Fibroblast of upper back skin (primary cell): ENCODE data around the gene ENPP1.

Experiments used
- DNase-seq: peaks from one replicate; pipeline ENCODE4 v3.0.0-alpha.2; 2013

Gene ENPP1

DNA sequence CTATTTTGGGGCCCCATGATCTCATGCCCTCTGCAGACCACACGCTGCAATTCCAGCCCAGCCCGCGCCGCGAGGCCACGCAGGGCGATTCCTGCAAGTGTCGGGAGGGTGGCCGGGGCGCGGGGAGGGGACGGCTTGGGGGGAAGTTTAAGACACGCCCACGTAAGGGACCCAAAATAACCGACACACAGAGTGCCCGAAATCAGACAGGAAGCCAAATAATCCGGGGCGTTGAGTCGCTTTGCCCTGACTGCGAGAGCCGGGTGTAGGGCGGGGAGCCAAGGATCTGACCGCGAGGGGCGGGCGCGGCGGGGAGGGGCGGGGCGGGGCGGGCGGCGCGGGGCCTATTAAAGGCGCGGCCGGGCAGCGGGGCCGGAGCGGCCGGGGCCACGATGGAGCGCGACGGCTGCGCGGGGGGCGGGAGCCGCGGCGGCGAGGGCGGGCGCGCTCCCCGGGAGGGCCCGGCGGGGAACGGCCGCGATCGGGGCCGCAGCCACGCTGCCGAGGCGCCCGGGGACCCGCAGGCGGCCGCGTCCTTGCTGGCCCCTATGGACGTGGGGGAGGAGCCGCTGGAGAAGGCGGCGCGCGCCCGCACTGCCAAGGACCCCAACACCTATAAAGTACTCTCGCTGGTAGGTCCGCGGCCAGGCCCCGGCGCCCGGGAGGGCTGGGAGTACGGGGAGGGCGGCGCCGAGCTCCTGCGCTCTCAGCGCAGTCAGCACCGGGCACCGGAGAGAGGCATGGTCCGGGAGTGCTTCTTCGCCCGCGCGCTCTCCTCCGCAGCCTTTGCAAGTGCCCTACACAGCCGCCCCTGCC lies at the start of gene ENPP1:
ENPP1 (plus strand) TSS at position 377 of the 816 bp plus-strand sequence; CDS start at position 393, 16 bp downstream.
- DNase-seq: peak; percentile 66

GRCh38 chr6:131758920-131759319 lies 48.9 kb upstream of the ENPP1 start:
- peak; percentile 24 for DNase-seq

- peak; percentile 83 for DNase-seq
Observed at GRCh38 chr6:131761060-131761761, 46.6 kb upstream of the ENPP1 start.

DNA sequence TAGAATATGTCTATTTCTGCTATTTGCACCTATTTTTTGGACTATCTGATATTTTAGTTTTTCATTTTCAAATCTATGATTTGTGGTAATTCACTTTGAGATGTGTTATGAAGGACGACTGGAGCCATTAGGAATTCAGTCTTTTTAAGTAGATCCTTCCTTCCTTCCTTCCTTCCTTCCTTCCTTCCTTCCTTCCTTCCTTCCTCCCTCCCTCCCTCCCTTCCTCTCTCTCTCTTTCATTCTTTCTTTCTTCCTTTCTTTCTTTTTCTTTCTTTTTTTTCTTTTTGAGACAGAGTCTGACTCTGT lies 46.1 kb upstream of the ENPP1 start:
- no peak for DNase-seq

GRCh38 chr6:131762984-131763383 lies 44.8 kb upstream of the ENPP1 start:
- DNase-seq: peak; percentile 56

GRCh38 chr6:131763749-131764148 lies 44.1 kb upstream of the ENPP1 start:
- DNase-seq: no peak

GRCh38 chr6:131764350-131764749 lies 43.5 kb upstream of the ENPP1 start:
- peak; percentile 38 for DNase-seq

- DNase-seq: peak; percentile 88
Observed at GRCh38 chr6:131765081-131765803, 42.6 kb upstream of the ENPP1 start.

DNA sequence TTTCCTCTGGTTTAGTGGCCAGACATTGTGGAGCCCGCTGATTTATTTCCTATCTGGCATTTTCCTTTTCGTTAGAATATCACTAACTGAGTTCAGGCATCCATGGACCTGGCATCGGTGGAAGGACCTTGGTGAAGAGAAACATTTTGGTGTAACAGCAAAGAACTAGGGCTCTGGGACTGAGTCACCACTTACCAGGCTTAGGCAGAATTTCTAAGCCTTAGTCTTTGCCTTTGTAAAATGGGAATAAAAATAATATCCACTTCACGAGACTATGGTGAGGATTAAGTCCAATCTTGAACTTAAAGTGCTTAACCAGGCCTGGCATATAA lies 42.0 kb upstream of the ENPP1 start:
- DNase-seq: no peak

- no peak for DNase-seq
Observed at GRCh38 chr6:131766631-131767030, 41.2 kb upstream of the ENPP1 start.

DNA sequence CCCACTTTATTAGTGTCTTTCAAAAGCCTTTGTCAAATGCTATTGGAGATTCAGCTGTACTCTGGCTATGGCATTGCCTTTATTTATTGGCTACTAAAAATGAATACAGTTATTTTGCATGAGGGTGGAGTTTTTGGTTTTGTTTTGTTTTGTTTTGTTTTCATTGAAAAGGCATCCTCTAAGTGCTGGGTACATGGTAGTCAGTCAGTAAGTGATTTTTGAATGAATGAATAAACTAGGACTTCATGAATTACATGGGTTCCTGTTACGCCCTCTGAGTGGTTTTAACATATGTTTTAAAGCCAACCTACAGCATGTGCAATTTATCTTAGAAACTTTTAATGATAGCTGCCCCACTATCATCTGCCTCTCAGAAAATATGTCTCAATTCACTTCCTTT lies 38.9 kb upstream of the ENPP1 start:
- DNase-seq: no peak

DNA sequence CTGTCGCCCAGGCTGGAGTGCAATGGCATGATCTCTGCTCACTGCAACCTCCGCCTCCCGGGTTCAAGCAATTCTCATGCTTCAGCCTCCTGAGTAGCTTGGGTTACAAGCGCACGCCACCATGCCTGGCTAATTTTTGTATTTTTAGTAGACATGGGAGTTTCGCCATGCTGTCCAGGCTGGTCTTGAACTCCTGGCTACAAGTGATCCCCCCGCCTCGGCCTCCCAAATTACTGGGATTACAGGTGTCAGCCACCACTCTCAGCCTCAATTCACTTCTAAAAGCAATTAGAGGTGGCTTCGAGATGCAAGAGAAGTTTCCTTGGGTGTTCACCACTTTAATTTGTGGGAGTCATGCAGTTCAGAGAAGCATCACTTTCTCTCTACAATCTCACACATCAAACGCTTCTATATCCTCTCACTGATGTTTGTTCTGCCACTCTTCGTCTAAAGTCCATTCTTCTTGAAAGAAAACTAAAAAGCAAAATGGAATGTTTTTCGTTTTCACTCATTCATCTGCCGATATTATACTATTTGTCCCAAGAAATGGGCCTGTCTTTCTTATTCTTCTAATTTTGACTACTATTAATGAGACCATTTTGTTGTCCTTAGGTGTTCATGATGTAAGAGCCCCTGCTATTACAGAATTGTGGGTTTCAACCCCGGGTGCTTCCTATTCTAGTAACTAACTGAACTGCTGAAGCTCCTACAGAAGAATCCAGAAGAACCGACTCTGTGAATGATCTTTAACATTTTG lies 38.3 kb upstream of the ENPP1 start:
- no peak for DNase-seq

DNA sequence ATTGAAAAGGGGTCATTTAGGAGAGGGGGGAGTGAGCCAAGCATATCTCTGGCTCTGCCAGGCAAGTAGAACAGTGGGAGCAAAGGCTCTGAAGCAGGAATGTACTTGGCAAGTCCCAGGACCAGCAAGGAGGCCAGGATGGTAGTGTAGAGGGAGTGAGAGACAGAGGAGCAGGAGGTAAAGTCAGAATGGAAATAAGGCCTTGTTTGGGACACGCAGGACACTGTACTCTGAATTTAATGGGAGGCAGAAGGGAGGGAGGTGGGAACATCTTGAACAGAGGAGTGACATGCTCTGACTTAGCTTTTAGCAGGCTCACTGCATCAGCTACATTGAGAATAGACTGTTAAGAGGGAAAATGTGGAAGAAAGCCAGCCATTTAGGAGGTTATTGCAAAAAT lies 37.0 kb upstream of the ENPP1 start:
- DNase-seq: no peak

DNA sequence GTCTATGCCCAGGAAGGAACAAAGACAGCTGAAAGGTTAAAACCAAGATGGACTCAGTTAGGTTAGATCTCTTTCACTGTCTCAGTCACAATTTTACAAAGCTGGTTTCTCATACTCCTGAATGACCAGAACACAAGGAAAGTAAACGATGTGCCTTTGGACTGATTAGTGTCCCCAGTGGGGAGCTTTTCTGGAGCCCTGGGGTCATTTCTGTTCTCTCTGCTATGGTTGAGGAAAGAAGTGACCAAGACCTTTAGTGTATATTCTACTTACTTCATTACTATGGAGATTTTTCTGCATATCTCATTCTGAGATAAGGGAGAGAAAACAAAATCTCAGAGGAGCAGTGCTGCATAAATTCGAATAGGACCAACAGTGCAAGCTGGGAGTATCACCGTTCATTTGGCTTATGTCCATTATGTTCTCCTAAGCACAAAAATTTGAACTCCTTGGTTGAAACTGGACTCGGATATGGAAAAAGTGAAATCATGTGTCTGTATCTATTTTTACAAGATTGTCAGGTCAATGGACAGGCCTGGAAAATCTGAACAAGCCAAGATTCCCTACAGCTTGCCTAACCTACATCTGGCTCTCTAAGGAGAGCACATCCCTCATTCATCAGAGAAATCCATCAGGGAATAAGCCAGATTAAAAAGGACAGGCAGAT lies 34.4 kb upstream of the ENPP1 start:
- DNase-seq: no peak

GRCh38 chr6:131775886-131776285 lies 31.9 kb upstream of the ENPP1 start:
- DNase-seq: no peak

- DNase-seq: no peak
Observed at GRCh38 chr6:131776985-131777384, 30.8 kb upstream of the ENPP1 start.

- peak; percentile 37 for DNase-seq
Observed at GRCh38 chr6:131778169-131778568, 29.7 kb upstream of the ENPP1 start.

DNA sequence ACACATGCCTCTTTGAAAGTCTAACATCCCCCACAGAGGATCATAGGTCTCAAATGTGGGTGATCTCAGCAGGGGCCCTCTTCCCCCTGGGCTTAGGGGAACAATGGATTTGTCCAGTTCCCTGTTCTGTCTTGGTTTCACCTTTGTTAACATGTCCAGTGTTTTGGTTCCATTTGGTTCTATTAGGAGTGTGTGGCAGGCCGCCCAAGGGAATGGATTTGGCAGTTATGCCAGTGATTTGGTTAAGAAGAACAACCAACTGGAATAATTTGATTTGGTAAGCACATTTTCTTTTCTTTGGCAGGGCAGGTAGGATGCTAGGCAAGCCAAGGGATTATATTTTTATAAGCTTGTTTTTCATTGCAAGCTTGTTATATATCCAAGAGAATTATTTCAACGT lies 28.5 kb upstream of the ENPP1 start:
- DNase-seq: no peak

GRCh38 chr6:131780600-131780999 lies 27.2 kb upstream of the ENPP1 start:
- DNase-seq: no peak

- no peak for DNase-seq
Observed at GRCh38 chr6:131781687-131782086, 26.1 kb upstream of the ENPP1 start.

DNA sequence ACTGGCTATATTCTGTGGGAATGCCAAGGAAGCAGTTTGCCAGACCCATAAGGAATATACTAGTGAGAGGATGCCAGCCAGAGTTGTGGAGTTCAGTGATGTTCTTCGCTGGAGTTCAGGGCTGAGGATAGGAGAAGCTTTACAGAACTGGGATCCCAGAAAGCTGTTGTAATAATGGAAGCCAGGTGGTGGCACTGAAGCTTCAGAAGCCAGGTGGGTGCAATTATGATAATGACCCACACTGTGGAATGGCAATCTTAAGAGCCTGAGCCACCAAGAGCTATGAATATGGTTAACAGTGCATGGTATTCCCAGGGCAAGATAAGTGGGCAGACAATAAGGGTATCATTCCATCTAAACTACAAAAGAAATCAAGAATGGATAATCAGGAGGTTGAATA lies 25.1 kb upstream of the ENPP1 start:
- DNase-seq: no peak

DNA sequence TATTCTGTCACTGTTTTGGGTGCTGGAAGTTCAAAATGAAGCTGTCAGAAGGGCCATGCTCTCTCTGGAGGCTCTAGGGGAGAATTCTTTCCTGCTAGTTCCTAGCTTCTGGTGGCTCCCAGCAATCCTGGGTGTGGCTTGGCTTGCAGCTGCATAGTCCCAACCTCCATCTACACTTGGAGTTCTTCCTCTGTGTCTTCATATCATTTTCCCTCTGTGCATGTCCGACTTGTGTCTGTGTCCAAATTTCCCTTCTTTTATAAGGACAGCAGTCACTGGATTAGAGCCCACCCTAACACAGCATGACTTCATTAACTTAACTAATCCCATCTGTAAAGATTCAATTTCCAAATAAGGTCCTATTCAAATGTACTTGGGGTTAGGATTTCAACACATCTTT lies 23.3 kb upstream of the ENPP1 start:
- DNase-seq: peak; percentile 62

DNA sequence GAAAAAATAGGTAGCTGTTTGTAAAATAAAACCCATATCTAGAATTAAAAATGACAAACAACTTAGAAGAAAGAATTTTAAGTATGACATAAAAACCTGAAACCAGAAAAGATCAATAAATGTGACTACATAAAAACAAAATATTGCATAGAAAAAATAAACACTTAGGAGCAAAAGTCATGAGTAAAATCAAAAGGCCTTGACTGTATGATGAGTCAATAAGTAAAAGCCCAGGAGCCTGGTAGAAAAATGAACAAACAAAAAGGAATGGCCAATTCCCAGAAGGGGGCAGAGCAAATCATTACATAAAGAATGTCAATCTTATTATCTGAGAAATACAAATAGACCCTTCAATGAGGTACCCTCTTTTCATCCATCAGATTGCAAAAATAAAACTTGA lies 20.7 kb upstream of the ENPP1 start:
- DNase-seq: peak; percentile 41
